Activated T-cell treated with anti-CD3 and anti-CD28 coated beads, Interleukin-2, amount 50 U/mL, for 72 hours (primary cell): ENCODE results near the gene ZC3H10. TPM values are rescaled to one million over a fixed set of nuclear protein-coding genes. Genes with fewer than 3 reads are reported as not detected.
"Not testable (repeated sequence)": the region's sequence is repeated elsewhere in the genome, so short reads cannot be mapped to it uniquely, and the experiment has no call there.

ENCODE experiments used
- ATAC-seq, 2 donors: fragments of 150-1000 bp; cut with Tn5 transposase; replicated peaks in 1 of 2; 2 replicates each; pipeline ENCODE4 v1.10.0; 2021; ENCODE audit warnings: moderate library complexity in 2 of 2, mild to moderate bottlenecking in 1 of 2
- DNase-seq, 2 donors: peaks; one replicate each; pipeline ENCODE4 v3.0.0; 2021 to 2022; ENCODE audit warnings: mixed read lengths in 1 of 2
- H3K27ac Mint-ChIP-seq: one replicate; pipeline ENCODE4 v1.8.0; 2022; ENCODE audit warnings: mild to moderate bottlenecking, moderate library complexity, mixed read lengths
- H3K27me3 Mint-ChIP-seq: one replicate; pipeline ENCODE4 v1.8.0; 2022; ENCODE audit warnings: low read depth, mixed read lengths
- H3K36me3 Mint-ChIP-seq, 2 donors: one replicate each; pipeline ENCODE4 v1.8.0; 2022; ENCODE audit warnings: mixed read lengths in 2 of 2, mild to moderate bottlenecking in 1 of 2; ENCODE audit not compliant: insufficient read depth in 2 of 2
- H3K4me1 Mint-ChIP-seq: one replicate; pipeline ENCODE4 v1.8.0; 2022; ENCODE audit warnings: low read depth, mixed read lengths
- H3K4me3 Mint-ChIP-seq, 2 donors: one replicate each; pipeline ENCODE4 v1.8.0; 2022; ENCODE audit warnings: mild to moderate bottlenecking in 2 of 2, mixed read lengths in 2 of 2, moderate library complexity in 2 of 2
- H3K9me3 Mint-ChIP-seq, 2 donors: one replicate each; pipeline ENCODE4 v1.8.0; 2022; ENCODE audit warnings: mixed read lengths in 2 of 2
- total RNA-seq, 2 donors: library from RNA; stranded (reverse); gene quantifications; one replicate each; pipeline ENCODE4 v1.2.3, GENCODE V29; 2022

Gene ZC3H10
- total RNA-seq, result 10 to 100 TPM in 1 of 2 donors, 1 to 10 TPM in 1; 7.4 to 11.8 TPM

GRCh38 chr12:56117778-56118687 lies at the start of gene ZC3H10:
Gene ZC3H10 (plus strand): TSS chr12:56118266. CDS start chr12:56120563, 2,297 bp downstream.
- Mint-ChIP-seq H3K36me3 (peaks cover 16 to 25% of the 10 kb centered on the region in 2 donors), H3K4me3 (peak within 1 kb of the TSS; percentile 90 to 93), H3K27me3 (no peaks in the 10 kb centered on the region), H3K9me3 (no peaks in the 10 kb centered on the region), H3K4me1 (peaks cover 32% of the 10 kb centered on the region), H3K27ac (peak within 1 kb of the TSS; percentile 99)
- peak; percentile 87 for ATAC-seq
- DNase-seq, result peak; percentile 97 to 99

- H3K4me1 Mint-ChIP-seq, result peaks cover 6% of the 10 kb centered on the region
- no peak for ATAC-seq
- no peaks in the 10 kb centered on the region for H3K27me3 Mint-ChIP-seq
- no peaks in the 10 kb centered on the region for H3K36me3 Mint-ChIP-seq
- DNase-seq, result no peak
- no peaks in the 10 kb centered on the region for H3K9me3 Mint-ChIP-seq
- H3K4me3 Mint-ChIP-seq, result no peak overlapping the region
- no peak overlapping the region for H3K27ac Mint-ChIP-seq
Measured at GRCh38 chr12:56071648-56072047, 46.4 kb upstream of the ZC3H10 start.

- Mint-ChIP-seq H3K36me3 (no peaks in the 10 kb centered on the region), H3K4me1 (no peaks in the 10 kb centered on the region), H3K27ac (no peak overlapping the region), H3K27me3 (no peaks in the 10 kb centered on the region), H3K4me3 (no peak overlapping the region), H3K9me3 (no peaks in the 10 kb centered on the region)
- DNase-seq (no peak), ATAC-seq (no peak)
Measured at GRCh38 chr12:56074396-56074795, 43.7 kb upstream of the ZC3H10 start.

- H3K36me3 Mint-ChIP-seq, H3K4me1 Mint-ChIP-seq, DNase-seq, H3K9me3 Mint-ChIP-seq, ATAC-seq, H3K27ac Mint-ChIP-seq: not testable (repeated sequence)
- H3K27me3 Mint-ChIP-seq, result peaks cover 12% of the 10 kb centered on the region
- H3K4me3 Mint-ChIP-seq, result peak overlapping the region in 1 of 2 donors; percentile 36
Measured at GRCh38 chr12:56077966-56078365, 40.1 kb upstream of the ZC3H10 start.

GRCh38 chr12:56078427-56078826 lies 39.6 kb upstream of the ZC3H10 start:
- no peaks in the 10 kb centered on the region for H3K36me3 Mint-ChIP-seq
- peak overlapping the region; percentile 82 to 88 for H3K4me3 Mint-ChIP-seq
- no peak overlapping the region for H3K27ac Mint-ChIP-seq
- H3K9me3 Mint-ChIP-seq, result no peaks in the 10 kb centered on the region
- DNase-seq (no peak), ATAC-seq (no peak)
- H3K4me1 Mint-ChIP-seq, result peaks cover 4% of the 10 kb centered on the region
- peaks cover 12% of the 10 kb centered on the region for H3K27me3 Mint-ChIP-seq

- Mint-ChIP-seq H3K36me3 (no peaks in the 10 kb centered on the region), H3K4me1 (peaks cover 4% of the 10 kb centered on the region)
Measured at GRCh38 chr12:56078931-56079722, 38.9 kb upstream of the ZC3H10 start.

GRCh38 chr12:56079723-56080555 lies 38.1 kb upstream of the ZC3H10 start, which contains the start of gene ERBB3:
Gene ERBB3 (plus strand): TSS chr12:56080165. CDS start chr12:56080301, 136 bp downstream.
- ATAC-seq, result peak; percentile 88 to 92
- no peaks in the 10 kb centered on the region for H3K9me3 Mint-ChIP-seq
- peaks cover 4% of the 10 kb centered on the region for H3K4me1 Mint-ChIP-seq
- peak; percentile 68 to 78 for DNase-seq
- peak within 1 kb of the TSS; percentile 82 to 88 for H3K4me3 Mint-ChIP-seq
- H3K27ac Mint-ChIP-seq, result no peak within 1 kb of the TSS
- no peaks in the 10 kb centered on the region for H3K36me3 Mint-ChIP-seq
- H3K27me3 Mint-ChIP-seq, result peaks cover 19% of the 10 kb centered on the region

More at GRCh38 chr12:56078931-56079722, 38.9 kb upstream of the ZC3H10 start:
- Mint-ChIP-seq H3K9me3 (no peaks in the 10 kb centered on the region), H3K27me3 (peaks cover 19% of the 10 kb centered on the region), H3K27ac (no peak overlapping the region), H3K4me3 (peak overlapping the region; percentile 82 to 88)
- DNase-seq (peak; percentile 63 to 64), ATAC-seq (peak; percentile 57 to 65)

GRCh38 chr12:56080556-56081138 lies 37.4 kb upstream of the ZC3H10 start:
- no peak for ATAC-seq
- Mint-ChIP-seq H3K4me3 (peak overlapping the region; percentile 82 to 88), H3K27me3 (peaks cover 19% of the 10 kb centered on the region), H3K36me3 (no peaks in the 10 kb centered on the region), H3K27ac (no peak overlapping the region), H3K4me1 (peaks cover 4% of the 10 kb centered on the region), H3K9me3 (no peaks in the 10 kb centered on the region)
- no peak for DNase-seq

GRCh38 chr12:56081393-56082347 lies 36.4 kb upstream of the ZC3H10 start:
- no peaks in the 10 kb centered on the region for H3K9me3 Mint-ChIP-seq
- DNase-seq (no peak), ATAC-seq (no peak)
- H3K36me3 Mint-ChIP-seq, result no peaks in the 10 kb centered on the region
- H3K27ac Mint-ChIP-seq, result peak overlapping the region; percentile 48
- H3K4me3 Mint-ChIP-seq, result peak overlapping the region; percentile 3 to 12
- H3K4me1 Mint-ChIP-seq, result peaks cover 4% of the 10 kb centered on the region
- H3K27me3 Mint-ChIP-seq, result peaks cover 19% of the 10 kb centered on the region

GRCh38 chr12:56082382-56082781 lies 35.7 kb upstream of the ZC3H10 start:
- H3K4me1 Mint-ChIP-seq, result peaks cover 4% of the 10 kb centered on the region
- H3K36me3 Mint-ChIP-seq, result no peaks in the 10 kb centered on the region
- no peak overlapping the region for H3K27ac Mint-ChIP-seq
- DNase-seq (no peak), ATAC-seq (no peak)
- H3K9me3 Mint-ChIP-seq, result no peaks in the 10 kb centered on the region
- peaks cover 19% of the 10 kb centered on the region for H3K27me3 Mint-ChIP-seq
- no peak overlapping the region for H3K4me3 Mint-ChIP-seq

GRCh38 chr12:56082967-56083366 lies 35.1 kb upstream of the ZC3H10 start:
- ATAC-seq (no peak), DNase-seq (no peak)
- H3K4me1 Mint-ChIP-seq, result peaks cover 4% of the 10 kb centered on the region
- H3K36me3 Mint-ChIP-seq, result no peaks in the 10 kb centered on the region
- H3K27me3 Mint-ChIP-seq, result peaks cover 19% of the 10 kb centered on the region
- no peaks in the 10 kb centered on the region for H3K9me3 Mint-ChIP-seq
- no peak overlapping the region for H3K4me3 Mint-ChIP-seq
- H3K27ac Mint-ChIP-seq, result no peak overlapping the region
